EL (cell line): ENCODE data around the gene TYMP.

Experiments used
- DNase-seq: peaks from one replicate; pipeline ENCODE4 v3.0.0-alpha.2; 2016

The TYMP gene

GRCh38 chr22:50529897-50530579 lies at the start of gene TYMP:
Gene TYMP (minus strand): TSS chr22:50530012. CDS start chr22:50529709, 303 bp downstream.
- peak; percentile 85 for DNase-seq

GRCh38 chr22:50578776-50579310 lies 49.0 kb upstream of the TYMP start:
- no peak for DNase-seq

GRCh38 chr22:50577987-50578775 lies 48.4 kb upstream of the TYMP start, which contains the start of gene CPT1B:
Gene CPT1B (minus strand): TSS chr22:50578427. CDS start chr22:50577915, 512 bp downstream.
- DNase-seq = no peak

GRCh38 chr22:50577697-50577986 lies 47.8 kb upstream of the TYMP start:
- DNase-seq = no peak

GRCh38 chr22:50576806-50577696 lies 47.2 kb upstream of the TYMP start:
- no peak for DNase-seq

- peak; percentile 60 for DNase-seq
Measured at GRCh38 chr22:50576070-50576469, 46.3 kb upstream of the TYMP start.

- DNase-seq = no peak
Measured at GRCh38 chr22:50575426-50575941, 45.7 kb upstream of the TYMP start.

- no peak for DNase-seq
Measured at GRCh38 chr22:50574383-50574755, 44.6 kb upstream of the TYMP start.

GRCh38 chr22:50573491-50574382 lies 43.9 kb upstream of the TYMP start:
- DNase-seq = no peak

GRCh38 chr22:50572965-50573364 lies 43.2 kb upstream of the TYMP start:
- DNase-seq = no peak

GRCh38 chr22:50571264-50572175 lies 41.7 kb upstream of the TYMP start:
- DNase-seq = no peak

- DNase-seq = no peak
Measured at GRCh38 chr22:50570861-50571260, 41.0 kb upstream of the TYMP start.

- no peak for DNase-seq
Measured at GRCh38 chr22:50569896-50570535, 40.2 kb upstream of the TYMP start.

- no peak for DNase-seq
Measured at GRCh38 chr22:50569041-50569459, 39.2 kb upstream of the TYMP start.

GRCh38 chr22:50568626-50569025 lies 38.8 kb upstream of the TYMP start:
- DNase-seq = no peak

- DNase-seq = no peak
Measured at GRCh38 chr22:50567721-50568252, 38.0 kb upstream of the TYMP start.

GRCh38 chr22:50564289-50564688 lies 34.5 kb upstream of the TYMP start:
- no peak for DNase-seq

- DNase-seq = no peak
Measured at GRCh38 chr22:50563413-50564160, 33.8 kb upstream of the TYMP start.
